ENCODE results near the gene RIPOR3. TPM values are rescaled to one million over a fixed set of nuclear protein-coding genes. Genes with fewer than 3 reads are reported as not detected.
"Not testable (repeated sequence)": the region's sequence is repeated elsewhere in the genome, so short reads cannot be mapped to it uniquely, and the experiment has no call there.

RIPOR3 gene
- total and polyA plus RNA-seq, 4 donors: 5.6 to 90.3 (median 16.3) TPM

GRCh38 chr20:50541606-50542041 lies 149.7 kb downstream of the RIPOR3 start:
- Histone ChIP-seq H3K4me1 (ENCODE audit: control insufficient read depth in 4 of 4, insufficient read depth in 4 of 4, low read length in 3 of 4) (peaks cover 2 to 11% (median 8%) of the 10 kb centered on the region in 4 donors), H3K27ac (ENCODE audit: low read depth in 1 of 2, low read length in 2 of 2) (peak overlapping the region; percentile 47 to 57)

GRCh38 chr20:50540620-50541605 lies 150.4 kb downstream of the RIPOR3 start:
- Histone ChIP-seq H3K27ac (ENCODE audit: low read depth in 1 of 2, low read length in 2 of 2) (peak overlapping the region; percentile 47 to 57), H3K9ac (ENCODE audit: low read depth in 1 of 2, low read length in 2 of 2) (no peak overlapping the region), H3K4me1 (ENCODE audit: control insufficient read depth in 4 of 4, insufficient read depth in 4 of 4, low read length in 3 of 4) (peaks cover 2 to 8% (median 5%) of the 10 kb centered on the region in 4 donors), H3K36me3 (ENCODE audit: control insufficient read depth in 4 of 4, insufficient read depth in 3 of 4, low read depth in 1 of 4, low read length in 3 of 4) (no peaks in the 10 kb centered on the region), H3K4me3 (ENCODE audit: low read depth in 1 of 3, low read length in 3 of 3) (no peak overlapping the region), H3K27me3 (ENCODE audit: control insufficient read depth in 4 of 4, insufficient read depth in 4 of 4, low read length in 3 of 4) (no peaks in the 10 kb centered on the region), H3K9me3 (ENCODE audit: control insufficient read depth in 4 of 4, low read length in 3 of 4) (no peaks in the 10 kb centered on the region)
- TF ChIP-seq RXRA (IDR thresholded peaks at IDR 0.05) (peak; percentile 13 to 30), TAF1 (conservative IDR thresholded peaks at IDR 0.05) (no peak), JUND (IDR thresholded peaks at IDR 0.05) (peak; percentile 51 to 63), FOXA1 (IDR thresholded peaks at IDR 0.05) (no peak), NR2F2 (IDR thresholded peaks at IDR 0.05) (peak; percentile 94)
- TF ChIP-seq, protein P1, sequence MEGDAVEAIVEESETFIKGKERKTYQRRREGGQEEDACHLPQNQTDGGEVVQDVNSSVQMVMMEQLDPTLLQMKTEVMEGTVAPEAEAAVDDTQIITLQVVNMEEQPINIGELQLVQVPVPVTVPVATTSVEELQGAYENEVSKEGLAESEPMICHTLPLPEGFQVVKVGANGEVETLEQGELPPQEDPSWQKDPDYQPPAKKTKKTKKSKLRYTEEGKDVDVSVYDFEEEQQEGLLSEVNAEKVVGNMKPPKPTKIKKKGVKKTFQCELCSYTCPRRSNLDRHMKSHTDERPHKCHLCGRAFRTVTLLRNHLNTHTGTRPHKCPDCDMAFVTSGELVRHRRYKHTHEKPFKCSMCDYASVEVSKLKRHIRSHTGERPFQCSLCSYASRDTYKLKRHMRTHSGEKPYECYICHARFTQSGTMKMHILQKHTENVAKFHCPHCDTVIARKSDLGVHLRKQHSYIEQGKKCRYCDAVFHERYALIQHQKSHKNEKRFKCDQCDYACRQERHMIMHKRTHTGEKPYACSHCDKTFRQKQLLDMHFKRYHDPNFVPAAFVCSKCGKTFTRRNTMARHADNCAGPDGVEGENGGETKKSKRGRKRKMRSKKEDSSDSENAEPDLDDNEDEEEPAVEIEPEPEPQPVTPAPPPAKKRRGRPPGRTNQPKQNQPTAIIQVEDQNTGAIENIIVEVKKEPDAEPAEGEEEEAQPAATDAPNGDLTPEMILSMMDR (IDR thresholded peaks at IDR 0.05; ENCODE audit: low read depth, low read length, missing input control): no peak
- WGBS: 78% methylated on average over 14 of the region's 14 CpGs
- no peak for DNase-seq (ENCODE audit: low spot score)

More at GRCh38 chr20:50541606-50542041, 149.7 kb downstream of the RIPOR3 start:
- 72% methylated on average over 5 of the region's 5 CpGs for WGBS
- Histone ChIP-seq H3K9ac (ENCODE audit: low read depth in 1 of 2, low read length in 2 of 2) (no peak overlapping the region), H3K36me3 (ENCODE audit: control insufficient read depth in 4 of 4, insufficient read depth in 3 of 4, low read depth in 1 of 4, low read length in 3 of 4) (no peaks in the 10 kb centered on the region), H3K9me3 (ENCODE audit: control insufficient read depth in 4 of 4, low read length in 3 of 4) (no peaks in the 10 kb centered on the region), H3K4me3 (ENCODE audit: low read depth in 1 of 3, low read length in 3 of 3) (no peak overlapping the region), H3K27me3 (ENCODE audit: control insufficient read depth in 4 of 4, insufficient read depth in 4 of 4, low read length in 3 of 4) (no peaks in the 10 kb centered on the region)
- no peak for DNase-seq (ENCODE audit: low spot score)
- TF ChIP-seq, protein P2, sequence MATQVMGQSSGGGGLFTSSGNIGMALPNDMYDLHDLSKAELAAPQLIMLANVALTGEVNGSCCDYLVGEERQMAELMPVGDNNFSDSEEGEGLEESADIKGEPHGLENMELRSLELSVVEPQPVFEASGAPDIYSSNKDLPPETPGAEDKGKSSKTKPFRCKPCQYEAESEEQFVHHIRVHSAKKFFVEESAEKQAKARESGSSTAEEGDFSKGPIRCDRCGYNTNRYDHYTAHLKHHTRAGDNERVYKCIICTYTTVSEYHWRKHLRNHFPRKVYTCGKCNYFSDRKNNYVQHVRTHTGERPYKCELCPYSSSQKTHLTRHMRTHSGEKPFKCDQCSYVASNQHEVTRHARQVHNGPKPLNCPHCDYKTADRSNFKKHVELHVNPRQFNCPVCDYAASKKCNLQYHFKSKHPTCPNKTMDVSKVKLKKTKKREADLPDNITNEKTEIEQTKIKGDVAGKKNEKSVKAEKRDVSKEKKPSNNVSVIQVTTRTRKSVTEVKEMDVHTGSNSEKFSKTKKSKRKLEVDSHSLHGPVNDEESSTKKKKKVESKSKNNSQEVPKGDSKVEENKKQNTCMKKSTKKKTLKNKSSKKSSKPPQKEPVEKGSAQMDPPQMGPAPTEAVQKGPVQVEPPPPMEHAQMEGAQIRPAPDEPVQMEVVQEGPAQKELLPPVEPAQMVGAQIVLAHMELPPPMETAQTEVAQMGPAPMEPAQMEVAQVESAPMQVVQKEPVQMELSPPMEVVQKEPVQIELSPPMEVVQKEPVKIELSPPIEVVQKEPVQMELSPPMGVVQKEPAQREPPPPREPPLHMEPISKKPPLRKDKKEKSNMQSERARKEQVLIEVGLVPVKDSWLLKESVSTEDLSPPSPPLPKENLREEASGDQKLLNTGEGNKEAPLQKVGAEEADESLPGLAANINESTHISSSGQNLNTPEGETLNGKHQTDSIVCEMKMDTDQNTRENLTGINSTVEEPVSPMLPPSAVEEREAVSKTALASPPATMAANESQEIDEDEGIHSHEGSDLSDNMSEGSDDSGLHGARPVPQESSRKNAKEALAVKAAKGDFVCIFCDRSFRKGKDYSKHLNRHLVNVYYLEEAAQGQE (IDR thresholded peaks at IDR 0.05): no peak
- no peak for TF ChIP-seq MAX (IDR thresholded peaks at IDR 0.05)
- no peak for TF ChIP-seq FOXA2 (IDR thresholded peaks at IDR 0.05)
- TF ChIP-seq NR2F2 (IDR thresholded peaks at IDR 0.05): no peak
- TF ChIP-seq, protein P3, sequence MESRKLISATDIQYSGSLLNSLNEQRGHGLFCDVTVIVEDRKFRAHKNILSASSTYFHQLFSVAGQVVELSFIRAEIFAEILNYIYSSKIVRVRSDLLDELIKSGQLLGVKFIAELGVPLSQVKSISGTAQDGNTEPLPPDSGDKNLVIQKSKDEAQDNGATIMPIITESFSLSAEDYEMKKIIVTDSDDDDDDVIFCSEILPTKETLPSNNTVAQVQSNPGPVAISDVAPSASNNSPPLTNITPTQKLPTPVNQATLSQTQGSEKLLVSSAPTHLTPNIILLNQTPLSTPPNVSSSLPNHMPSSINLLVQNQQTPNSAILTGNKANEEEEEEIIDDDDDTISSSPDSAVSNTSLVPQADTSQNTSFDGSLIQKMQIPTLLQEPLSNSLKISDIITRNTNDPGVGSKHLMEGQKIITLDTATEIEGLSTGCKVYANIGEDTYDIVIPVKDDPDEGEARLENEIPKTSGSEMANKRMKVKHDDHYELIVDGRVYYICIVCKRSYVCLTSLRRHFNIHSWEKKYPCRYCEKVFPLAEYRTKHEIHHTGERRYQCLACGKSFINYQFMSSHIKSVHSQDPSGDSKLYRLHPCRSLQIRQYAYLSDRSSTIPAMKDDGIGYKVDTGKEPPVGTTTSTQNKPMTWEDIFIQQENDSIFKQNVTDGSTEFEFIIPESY (IDR thresholded peaks at IDR 0.05): no peak

DNA sequence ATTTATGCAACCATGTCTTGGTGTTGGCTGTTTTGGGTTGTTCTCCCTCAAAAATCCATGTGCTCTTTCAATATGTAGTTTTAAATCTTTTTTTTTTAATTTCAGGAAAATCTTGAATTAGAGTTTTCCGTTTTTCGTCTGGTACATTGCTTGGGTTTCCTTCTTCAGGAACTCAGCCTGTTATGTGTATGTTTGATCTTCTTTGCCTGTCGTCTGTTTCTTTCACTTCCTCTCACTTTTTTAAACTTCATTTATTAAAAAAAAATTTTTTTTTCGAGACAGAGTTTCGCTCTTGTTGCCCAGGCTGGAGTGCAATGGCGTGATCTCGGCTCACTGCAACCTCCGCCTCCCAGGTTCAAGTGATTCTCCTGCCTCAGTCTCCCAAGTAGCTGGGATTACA lies 151.5 kb downstream of the RIPOR3 start:
- H3K4me3 ChIP-seq (ENCODE audit: low read depth in 1 of 3, low read length in 3 of 3); H3K4me1 ChIP-seq (ENCODE audit: control insufficient read depth in 4 of 4, insufficient read depth in 4 of 4, low read length in 3 of 4); H3K9ac ChIP-seq (ENCODE audit: low read depth in 1 of 2, low read length in 2 of 2); H3K27me3 ChIP-seq (ENCODE audit: control insufficient read depth in 4 of 4, insufficient read depth in 4 of 4, low read length in 3 of 4); H3K27ac ChIP-seq (ENCODE audit: low read depth in 1 of 2, low read length in 2 of 2); H3K36me3 ChIP-seq (ENCODE audit: control insufficient read depth in 4 of 4, insufficient read depth in 3 of 4, low read depth in 1 of 4, low read length in 3 of 4); H3K9me3 ChIP-seq (ENCODE audit: control insufficient read depth in 4 of 4, low read length in 3 of 4); DNase-seq (ENCODE audit: low spot score): not testable (repeated sequence)
- WGBS: 95% methylated on average over 8 of the region's 8 CpGs

All from liver (tissue), 9 donors.